Endodermal cell (in vitro differentiated cells): ENCODE measurements around the gene KCTD11. TPM values are rescaled to one million over a fixed set of nuclear protein-coding genes. Genes with fewer than 3 reads are reported as not detected.

ENCODE experiments used
- DNase-seq: peaks from one replicate; pipeline ENCODE4 v3.0.0-alpha.2; 2017
- H3K27ac ChIP-seq: 2 replicates; pipeline ENCODE4 v1.5.1; 2013; ENCODE audit warnings: mild to moderate bottlenecking, low read depth, low read length, moderate library complexity
- H3K27me3 ChIP-seq: 2 replicates; pipeline ENCODE4 v1.6.1; 2013; ENCODE audit warnings: mild to moderate bottlenecking, low read length, moderate library complexity; ENCODE audit not compliant: insufficient read depth, control insufficient read depth, poor library complexity, severe bottlenecking
- H3K36me3 ChIP-seq: 2 replicates; pipeline ENCODE4 v1.7.0; 2013; ENCODE audit warnings: mild to moderate bottlenecking, low read length, moderate library complexity; ENCODE audit not compliant: control insufficient read depth, insufficient read depth
- H3K4me1 ChIP-seq: one replicate; pipeline ENCODE4 v1.7.0; 2013; ENCODE audit warnings: low read length; ENCODE audit not compliant: control insufficient read depth, insufficient read depth
- H3K4me3 ChIP-seq: 2 replicates; pipeline ENCODE4 v1.5.1; 2013; ENCODE audit warnings: mild to moderate bottlenecking, low read length, moderate library complexity
- H3K9ac ChIP-seq: 2 replicates; pipeline ENCODE4 v1.6.1; 2013; ENCODE audit warnings: mild to moderate bottlenecking, low read length, moderate library complexity; ENCODE audit not compliant: poor library complexity, severe bottlenecking; ENCODE audit errors: extremely low read depth
- H3K9me3 ChIP-seq: 2 replicates; pipeline ENCODE4 v1.6.1; 2013; ENCODE audit warnings: mild to moderate bottlenecking, low read length, moderate library complexity; ENCODE audit not compliant: control insufficient read depth
- H3K27ac Mint-ChIP-seq: 2 replicates; pipeline ENCODE4 v1.8.0; 2020; ENCODE audit warnings: mixed read lengths
- H3K27me3 Mint-ChIP-seq: 2 replicates; pipeline ENCODE4 v1.8.0; 2021; ENCODE audit warnings: mild to moderate bottlenecking, mixed read lengths; ENCODE audit not compliant: insufficient read depth
- H3K36me3 Mint-ChIP-seq: 2 replicates; pipeline ENCODE4 v1.8.0; 2020; ENCODE audit warnings: low read depth, mixed read lengths
- H3K4me1 Mint-ChIP-seq: 2 replicates; pipeline ENCODE4 v1.8.0; 2020; ENCODE audit warnings: mixed read lengths
- H3K4me3 Mint-ChIP-seq: 2 replicates; pipeline ENCODE4 v1.8.0; 2020; ENCODE audit warnings: mild to moderate bottlenecking, moderate library complexity, mixed read lengths
- H3K9me3 Mint-ChIP-seq: 2 replicates; pipeline ENCODE4 v1.8.0; 2020; ENCODE audit warnings: mild to moderate bottlenecking, mixed read lengths
- WGBS, 2 experiments: methylation state at CpG; one replicate each; pipeline versions ENCODE4 v1.1.5 to v1.1.7; 2013; ENCODE audit warnings: missing lambda C conversion rate in 2 of 2, mixed read lengths in 1 of 2; ENCODE audit not compliant: insufficient coverage in 1 of 2, insufficient read length in 1 of 2; 5-methylcytosine and 5-hydroxymethylcytosine counted together
- total RNA-seq, 2 donors: library from RNA; stranded (reverse); fragmentation: NEBNext Ultra II Directional in 1 of 2; extraction: Animal tissue kit (Norgen Biotek cat#: 25700) in 1 of 2; gene quantifications; 2 replicates in 1 of 2; 3 replicates in 1 of 2; pipeline ENCODE4 v1.2.1, GENCODE V29; 2021
- TF ChIP-seq, protein P1 (sequence below): fragments of 200-600 bp; sonication (generic); conservative IDR thresholded peaks from 2 replicates; pipeline ENCODE4 v1.5.0; 2021; ENCODE audit warnings: antibody characterized with exemption, mild to moderate bottlenecking

The KCTD11 gene
- total RNA-seq, 2 donors from 2014 or later = 7.1 to 8.4 TPM

DNA sequence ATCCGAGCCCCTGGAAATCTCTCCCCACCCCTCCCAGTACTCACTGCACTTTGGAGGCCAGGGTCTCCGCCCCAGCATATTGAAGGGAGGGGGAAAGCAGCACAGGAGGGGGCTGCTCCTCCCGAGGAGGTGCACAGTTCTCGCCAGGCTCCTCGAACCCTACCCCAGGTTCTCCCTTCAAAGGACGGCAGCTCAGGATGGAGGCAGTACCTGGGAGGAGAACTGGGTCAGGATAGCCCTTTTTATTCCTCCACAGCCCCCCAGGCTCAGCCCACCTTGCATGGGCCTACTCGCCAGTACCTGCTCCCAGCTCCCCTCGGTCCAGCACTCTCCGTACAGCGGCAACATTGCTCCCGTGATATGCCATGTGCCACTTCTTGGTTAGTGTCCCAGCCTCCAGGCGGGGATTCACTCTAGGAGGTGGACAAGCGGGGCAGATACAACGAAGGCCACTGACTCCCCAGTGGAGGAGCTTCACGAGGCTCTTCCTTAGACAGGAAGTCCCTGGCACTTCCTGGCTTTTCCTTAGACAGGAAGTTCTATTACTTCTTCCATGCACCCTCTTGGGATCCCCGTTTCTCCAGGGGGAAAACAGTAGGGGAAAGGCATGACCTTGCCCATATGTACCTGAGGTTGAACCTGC lies 34.7 kb upstream of the KCTD11 start:
- H3K36me3 ChIP-seq = peaks cover 57% of the 10 kb centered on the region

GRCh38 chr17:7318121-7318860 lies 33.7 kb upstream of the KCTD11 start:
- TF ChIP-seq, protein P1, sequence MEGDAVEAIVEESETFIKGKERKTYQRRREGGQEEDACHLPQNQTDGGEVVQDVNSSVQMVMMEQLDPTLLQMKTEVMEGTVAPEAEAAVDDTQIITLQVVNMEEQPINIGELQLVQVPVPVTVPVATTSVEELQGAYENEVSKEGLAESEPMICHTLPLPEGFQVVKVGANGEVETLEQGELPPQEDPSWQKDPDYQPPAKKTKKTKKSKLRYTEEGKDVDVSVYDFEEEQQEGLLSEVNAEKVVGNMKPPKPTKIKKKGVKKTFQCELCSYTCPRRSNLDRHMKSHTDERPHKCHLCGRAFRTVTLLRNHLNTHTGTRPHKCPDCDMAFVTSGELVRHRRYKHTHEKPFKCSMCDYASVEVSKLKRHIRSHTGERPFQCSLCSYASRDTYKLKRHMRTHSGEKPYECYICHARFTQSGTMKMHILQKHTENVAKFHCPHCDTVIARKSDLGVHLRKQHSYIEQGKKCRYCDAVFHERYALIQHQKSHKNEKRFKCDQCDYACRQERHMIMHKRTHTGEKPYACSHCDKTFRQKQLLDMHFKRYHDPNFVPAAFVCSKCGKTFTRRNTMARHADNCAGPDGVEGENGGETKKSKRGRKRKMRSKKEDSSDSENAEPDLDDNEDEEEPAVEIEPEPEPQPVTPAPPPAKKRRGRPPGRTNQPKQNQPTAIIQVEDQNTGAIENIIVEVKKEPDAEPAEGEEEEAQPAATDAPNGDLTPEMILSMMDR = no peak
- H3K9ac ChIP-seq = no peak overlapping the region
- Mint-ChIP-seq H3K27me3 (no peaks in the 10 kb centered on the region), H3K9me3 (no peaks in the 10 kb centered on the region), H3K4me3 (no peak overlapping the region), H3K36me3 (peaks cover 58% of the 10 kb centered on the region), H3K4me1 (peaks cover 7% of the 10 kb centered on the region), H3K27ac (no peak overlapping the region)
- WGBS, 2 experiments = 93 to 100% methylated on average over 4 to 13 of the region's 13 CpGs
- H3K9me3 ChIP-seq = no peaks in the 10 kb centered on the region
- H3K27ac ChIP-seq = no peak overlapping the region
- no peaks in the 10 kb centered on the region for H3K27me3 ChIP-seq
- H3K36me3 ChIP-seq = peaks cover 57% of the 10 kb centered on the region
- H3K4me3 ChIP-seq = no peak overlapping the region
- no peak for DNase-seq
- H3K4me1 ChIP-seq = peaks cover 5% of the 10 kb centered on the region

More for the DNA sequence above, 34.7 kb upstream of the KCTD11 start:
- H3K4me1 ChIP-seq = peaks cover 5% of the 10 kb centered on the region
- no peak overlapping the region for H3K27ac ChIP-seq
- TF ChIP-seq, protein P1 = no peak
- no peaks in the 10 kb centered on the region for H3K9me3 ChIP-seq
- H3K9ac ChIP-seq = no peak overlapping the region
- H3K27me3 Mint-ChIP-seq = no peaks in the 10 kb centered on the region
- peaks cover 60% of the 10 kb centered on the region for H3K36me3 Mint-ChIP-seq
- no peak overlapping the region for H3K4me3 Mint-ChIP-seq
- H3K4me1 Mint-ChIP-seq = peaks cover 7% of the 10 kb centered on the region
- DNase-seq = no peak
- H3K4me3 ChIP-seq = no peak overlapping the region
- H3K9me3 Mint-ChIP-seq = no peaks in the 10 kb centered on the region
- 94 to 95% methylated on average over 13 to 16 of the region's 16 CpGs for WGBS, 2 experiments
- H3K27ac Mint-ChIP-seq = no peak overlapping the region
- no peaks in the 10 kb centered on the region for H3K27me3 ChIP-seq

DNA sequence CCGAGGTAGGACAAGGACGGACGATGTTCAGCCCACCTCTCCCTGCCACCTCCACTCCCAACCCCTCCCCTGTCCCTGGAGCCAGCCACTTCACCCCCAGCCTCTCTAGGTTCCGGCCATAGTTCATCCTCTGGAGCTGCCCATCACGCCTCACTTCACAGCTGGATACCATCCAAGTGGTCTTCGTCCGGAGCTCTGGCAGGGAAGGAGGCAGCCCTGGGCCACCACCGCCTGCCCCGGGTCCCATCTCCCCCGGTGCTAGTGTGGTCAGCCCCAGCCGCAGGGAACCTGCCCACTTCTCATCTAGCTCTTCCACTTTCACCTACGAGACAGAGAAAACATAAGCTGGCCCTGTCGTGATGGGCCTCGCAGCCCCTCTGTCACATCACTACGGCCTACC lies 30.5 kb upstream of the KCTD11 start:
- no peaks in the 10 kb centered on the region for H3K9me3 ChIP-seq
- no peaks in the 10 kb centered on the region for H3K9me3 Mint-ChIP-seq
- no peaks in the 10 kb centered on the region for H3K27me3 Mint-ChIP-seq
- no peaks in the 10 kb centered on the region for H3K4me1 ChIP-seq
- H3K27ac Mint-ChIP-seq = no peak overlapping the region
- H3K27me3 ChIP-seq = no peaks in the 10 kb centered on the region
- H3K4me3 Mint-ChIP-seq = no peak overlapping the region
- H3K36me3 Mint-ChIP-seq = peaks cover 62% of the 10 kb centered on the region
- H3K27ac ChIP-seq = no peak overlapping the region
- no peak for DNase-seq
- H3K9ac ChIP-seq = no peak overlapping the region
- TF ChIP-seq, protein P1 = no peak
- H3K36me3 ChIP-seq = peaks cover 68% of the 10 kb centered on the region
- H3K4me3 ChIP-seq = no peak overlapping the region
- WGBS, 2 experiments = 92 to 100% methylated on average over 5 to 15 of the region's 15 CpGs
- H3K4me1 Mint-ChIP-seq = no peaks in the 10 kb centered on the region
